Gastrocnemius medialis (tissue), 4 donors: ENCODE data around the gene ARHGAP26. TPM values are rescaled to one million over a fixed set of nuclear protein-coding genes. Genes with fewer than 3 reads are reported as not detected.
"Not testable (repeated sequence)": the region's sequence is repeated elsewhere in the genome, so short reads cannot be mapped to it uniquely, and the experiment has no call there.

Source experiments
- ATAC-seq, 2 donors: fragments of 150-250 bp; one replicate each; pipeline ENCODE4 v1.9.1; 2016
- DNase-seq, 2 donors: peaks; one replicate each; pipeline ENCODE4 v3.0.0-alpha.2; 2019
- H3K27ac ChIP-seq, 4 donors: fragments of 200-600 bp; sonication (generic); 1 replicate in 1 of 4; 2 replicates in 3 of 4; pipeline ENCODE4 v1.5.1; 2016 to 2018; ENCODE audit warnings: mild to moderate bottlenecking in 2 of 4, moderate library complexity in 1 of 4
- H3K27me3 ChIP-seq, 3 donors: fragments of 200-600 bp; sonication (generic) in 2 of 3; 1 replicate in 1 of 3; 2 replicates in 2 of 3; pipeline versions ENCODE4 v1.5.1 to v1.6.0; 2016 to 2019; ENCODE audit warnings: mild to moderate bottlenecking in 1 of 3, moderate library complexity in 1 of 3
- H3K36me3 ChIP-seq, 2 donors: fragments of 200-600 bp; sonication (generic) in 1 of 2; one replicate each; pipeline ENCODE4 v1.5.1; 2017 to 2018
- H3K4me1 ChIP-seq, 2 donors: fragments of 200-600 bp; sonication (generic) in 1 of 2; one replicate each; pipeline ENCODE4 v1.5.1; 2016 to 2017; ENCODE audit warnings: mild to moderate bottlenecking in 2 of 2
- H3K4me3 ChIP-seq, 4 donors: fragments of 200-600 bp; sonication (generic) in 3 of 4; 1 replicate in 1 of 4; 2 replicates in 3 of 4; pipeline ENCODE4 v1.5.1; 2016 to 2019; ENCODE audit warnings: mild to moderate bottlenecking in 2 of 4
- H3K9me3 ChIP-seq, 3 donors: fragments of 200-600 bp; sonication (generic) in 2 of 3; 1 replicate in 1 of 3; 2 replicates in 2 of 3; pipeline ENCODE4 v1.5.1; 2016 to 2019
- CTCF ChIP-seq, 5 experiments: fragments of 450-650 bp in 3 of 5; fragments of 200-600 bp in 2 of 5; sonication (generic) in 2 of 5; IDR thresholded peaks in 4 of 5; conservative IDR thresholded peaks in 1 of 5; 1 replicate in 4 of 5; 2 replicates in 1 of 5; pipeline ENCODE4 v1.5.1; 2016 to 2019; ENCODE audit warnings: antibody characterized with exemption in 5 of 5, mild to moderate bottlenecking in 3 of 5, moderate library complexity in 3 of 5
- POLR2A ChIP-seq, 2 donors: fragments of 450-650 bp; IDR thresholded peaks; one replicate each; pipeline ENCODE4 v1.6.1; 2017; ENCODE audit warnings: antibody characterized with exemption in 2 of 2, mild to moderate bottlenecking in 2 of 2, moderate library complexity in 2 of 2
- in situ Hi-C, 4 donors: fragments of 200-750 bp; cut with MboI; loops; one replicate each; pipeline versions ENCODE4 v1.15.0 to v1.8.0; 2017; ENCODE audit warnings: low sequenced_read_pairs in 4 of 4
- intact Hi-C: fragments of 100-400 bp; cut with DNase I; formaldehyde crosslinking; loops from one replicate; pipeline ENCODE4 v1.15.1; 2023; ENCODE audit warnings: low total_unique reads
- total RNA-seq, 4 donors: library from RNA; depleted of rRNA; stranded (reverse); fragments of >200 nt; gene quantifications; one replicate each; pipeline versions ENCODE4 v1.1.0 to v1.2.3, GENCODE V29; 2016

Gene ARHGAP26
- total RNA-seq, 4 donors from 2014 or later: 9.1 to 22.4 (median 13.4) TPM

- Histone ChIP-seq H3K9me3 (no peaks in the 10 kb centered on the region), H3K36me3 (no peaks in the 10 kb centered on the region), H3K4me1 (peaks cover 35 to 39% of the 10 kb centered on the region in 2 donors), H3K27ac (no peak overlapping the region), H3K4me3 (no peak overlapping the region), H3K27me3 (no peaks in the 10 kb centered on the region)
- no peak for ATAC-seq
- in situ Hi-C loops (no loop called here), intact Hi-C loops (loop anchor here (5.0 to 10.0 kb wide), 2 partner anchors 203 to 626 kb away; partner anchors contain the start of gene NR3C1)
- no peak for TF ChIP-seq CTCF (IDR thresholded peaks at IDR 0.05 in 4 of 5, conservative IDR thresholded peaks at IDR 0.05 in 1 of 5)
- no peak for TF ChIP-seq POLR2A (IDR thresholded peaks at IDR 0.05)
- DNase-seq: no peak
Measured at GRCh38 chr5:143199161-143199560, 429.0 kb downstream of the ARHGAP26 start.

- H3K36me3 ChIP-seq: no peaks in the 10 kb centered on the region
- DNase-seq: no peak
- no peaks in the 10 kb centered on the region for H3K27me3 ChIP-seq
- in situ Hi-C loops (no loop called here), intact Hi-C loops (loop anchor here (2.0 to 10.0 kb wide), 4 partner anchors 45 to 625 kb away; partner anchors contain the start of gene NR3C1)
- TF ChIP-seq CTCF (IDR thresholded peaks at IDR 0.05 in 4 of 5, conservative IDR thresholded peaks at IDR 0.05 in 1 of 5) (no peak), POLR2A (IDR thresholded peaks at IDR 0.05) (no peak)
- no peak for ATAC-seq
- H3K27ac ChIP-seq: peak overlapping the region in 3 of 4 donors; percentile 28 to 76 (median 63)
- H3K9me3 ChIP-seq: no peaks in the 10 kb centered on the region
- H3K4me1 ChIP-seq: peaks cover 32 to 36% of the 10 kb centered on the region in 2 donors
- no peak overlapping the region for H3K4me3 ChIP-seq
Measured at GRCh38 chr5:143199843-143200242, 429.7 kb downstream of the ARHGAP26 start.

- Histone ChIP-seq H3K4me1 (peaks cover 32 to 34% of the 10 kb centered on the region in 2 donors), H3K27me3 (no peaks in the 10 kb centered on the region), H3K36me3 (no peaks in the 10 kb centered on the region), H3K27ac (peak overlapping the region; percentile 63 to 84 (median 72)), H3K9me3 (no peaks in the 10 kb centered on the region), H3K4me3 (no peak overlapping the region)
- DNase-seq (peak; percentile 75 to 82), ATAC-seq (peak; percentile 99 to 100)
- TF ChIP-seq POLR2A (IDR thresholded peaks at IDR 0.05) (no peak), CTCF (IDR thresholded peaks at IDR 0.05 in 4 of 5, conservative IDR thresholded peaks at IDR 0.05 in 1 of 5) (no peak)
- in situ Hi-C loops (no loop called here), intact Hi-C loops (loop anchor here (2.0 to 10.0 kb wide), 2 partner anchors 44 to 266 kb away; no protein-coding TSS in a partner anchor)
Measured at GRCh38 chr5:143200781-143201398, 430.7 kb downstream of the ARHGAP26 start.

- Histone ChIP-seq H3K4me3 (no peak overlapping the region), H3K27me3 (no peaks in the 10 kb centered on the region), H3K9me3 (no peaks in the 10 kb centered on the region), H3K36me3 (no peaks in the 10 kb centered on the region), H3K27ac (peak overlapping the region in 3 of 4 donors; percentile 63 to 84 (median 76)), H3K4me1 (peaks cover 25 to 27% of the 10 kb centered on the region in 2 donors)
- DNase-seq (no peak), ATAC-seq (no peak)
- TF ChIP-seq POLR2A (IDR thresholded peaks at IDR 0.05): no peak
- no peak for TF ChIP-seq CTCF (IDR thresholded peaks at IDR 0.05 in 4 of 5, conservative IDR thresholded peaks at IDR 0.05 in 1 of 5)
- intact Hi-C loops: loop anchor here (2.0 to 10.0 kb wide), 2 partner anchors 43 to 267 kb away; no protein-coding TSS in a partner anchor
- in situ Hi-C loops: no loop called here
Measured at GRCh38 chr5:143201589-143201988, 431.4 kb downstream of the ARHGAP26 start.

GRCh38 chr5:143203301-143203956 is 433.3 kb downstream of the ARHGAP26 start:
- DNase-seq, H3K4me3 ChIP-seq, H3K9me3 ChIP-seq, ATAC-seq, H3K27me3 ChIP-seq, in situ Hi-C loops, H3K27ac ChIP-seq, H3K36me3 ChIP-seq: not testable (repeated sequence)
- peaks cover 22 to 34% of the 10 kb centered on the region in 2 donors for H3K4me1 ChIP-seq
- intact Hi-C loops: loop anchor here (10.0 kb wide), 1 partner anchor 269 kb away; no protein-coding TSS in a partner anchor
